Measurements from ENCODE around the gene PDGFRB. TPM values are rescaled to one million over a fixed set of nuclear protein-coding genes. Genes with fewer than 3 reads are reported as not detected.

Gene PDGFRB
- total RNA-seq, 1 experiment from 2014 or later, result 0.63 TPM

DNA sequence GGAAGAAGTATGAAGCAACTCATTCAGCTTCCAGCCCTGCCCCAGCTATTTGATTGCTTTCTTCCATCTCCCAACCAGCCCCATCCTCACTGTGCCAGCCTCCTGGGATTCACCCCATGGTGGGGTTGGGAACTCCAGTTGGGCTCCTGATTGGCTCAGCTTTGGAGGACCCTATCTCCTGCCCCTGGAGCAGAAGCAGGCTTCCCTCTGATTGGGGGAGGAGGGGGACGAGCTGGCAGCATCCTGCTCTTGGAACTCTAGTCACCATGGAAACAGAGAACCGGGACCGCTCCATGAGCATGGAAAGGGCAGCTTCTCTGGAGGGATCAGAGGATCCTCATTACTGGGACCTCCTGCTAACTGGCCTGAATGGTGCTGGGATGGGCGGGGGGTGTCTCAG lies 36.8 kb upstream of the PDGFRB start:
- H3K4me1 Mint-ChIP-seq (ENCODE audit: insufficient read depth, unreplicated experiment), result no peaks in the 10 kb centered on the region
- no peaks in the 10 kb centered on the region for H3K9me3 Mint-ChIP-seq (ENCODE audit: unreplicated experiment)
- intact Hi-C loops (cut with micrococcal nuclease), result no loop called here
- H3K36me3 Mint-ChIP-seq (ENCODE audit: insufficient read depth, unreplicated experiment), result peaks cover 4% of the 10 kb centered on the region
- POLR2A ChIA-PET, result no interaction called here
- BruUV-seq (replicated peaks), result no TSS peak
- no peak overlapping the region for H3K4me3 Mint-ChIP-seq (ENCODE audit: unreplicated experiment)
- no peak for DNase-seq (ENCODE audit: unreplicated experiment)
- CTCF ChIA-PET, result interaction anchor here (0.7 to 2.2 kb wide), 3 partner anchors 13 to 175 kb away, joined by 3 to 9 read pairs (median 3); no protein-coding TSS in a partner anchor
- TF ChIP-seq, protein P1, sequence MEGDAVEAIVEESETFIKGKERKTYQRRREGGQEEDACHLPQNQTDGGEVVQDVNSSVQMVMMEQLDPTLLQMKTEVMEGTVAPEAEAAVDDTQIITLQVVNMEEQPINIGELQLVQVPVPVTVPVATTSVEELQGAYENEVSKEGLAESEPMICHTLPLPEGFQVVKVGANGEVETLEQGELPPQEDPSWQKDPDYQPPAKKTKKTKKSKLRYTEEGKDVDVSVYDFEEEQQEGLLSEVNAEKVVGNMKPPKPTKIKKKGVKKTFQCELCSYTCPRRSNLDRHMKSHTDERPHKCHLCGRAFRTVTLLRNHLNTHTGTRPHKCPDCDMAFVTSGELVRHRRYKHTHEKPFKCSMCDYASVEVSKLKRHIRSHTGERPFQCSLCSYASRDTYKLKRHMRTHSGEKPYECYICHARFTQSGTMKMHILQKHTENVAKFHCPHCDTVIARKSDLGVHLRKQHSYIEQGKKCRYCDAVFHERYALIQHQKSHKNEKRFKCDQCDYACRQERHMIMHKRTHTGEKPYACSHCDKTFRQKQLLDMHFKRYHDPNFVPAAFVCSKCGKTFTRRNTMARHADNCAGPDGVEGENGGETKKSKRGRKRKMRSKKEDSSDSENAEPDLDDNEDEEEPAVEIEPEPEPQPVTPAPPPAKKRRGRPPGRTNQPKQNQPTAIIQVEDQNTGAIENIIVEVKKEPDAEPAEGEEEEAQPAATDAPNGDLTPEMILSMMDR (IDR thresholded peaks at IDR 0.05; ENCODE audit: unreplicated experiment), result no peak
- H3K27me3 Mint-ChIP-seq (ENCODE audit: insufficient read depth, unreplicated experiment), result peaks cover 37% of the 10 kb centered on the region
- no peak overlapping the region for H3K27ac Mint-ChIP-seq (ENCODE audit: low read depth, unreplicated experiment)

DNA sequence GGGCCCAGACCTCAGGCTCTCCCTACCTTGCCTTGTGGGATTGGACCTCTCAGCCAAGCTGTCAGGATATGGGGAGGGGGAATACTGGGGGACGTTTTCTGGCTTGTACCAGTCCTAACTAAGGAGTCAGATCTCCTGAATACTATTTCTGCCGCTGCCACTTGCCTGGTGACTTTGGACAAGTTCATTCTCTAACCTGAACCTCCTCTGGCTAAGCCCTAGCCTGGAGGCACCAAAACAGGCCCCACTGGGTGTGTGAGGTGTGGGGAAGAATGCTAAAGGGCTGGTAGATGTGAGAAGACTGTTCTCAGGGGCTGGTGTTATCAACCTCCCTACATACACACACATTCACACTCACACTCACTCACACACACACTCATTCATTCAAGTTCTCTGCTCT lies 35.3 kb upstream of the PDGFRB start:
- Mint-ChIP-seq H3K27ac (ENCODE audit: low read depth, unreplicated experiment) (no peak overlapping the region), H3K27me3 (ENCODE audit: insufficient read depth, unreplicated experiment) (peaks cover 41% of the 10 kb centered on the region), H3K9me3 (ENCODE audit: unreplicated experiment) (no peaks in the 10 kb centered on the region), H3K4me1 (ENCODE audit: insufficient read depth, unreplicated experiment) (no peaks in the 10 kb centered on the region), H3K4me3 (ENCODE audit: unreplicated experiment) (no peak overlapping the region), H3K36me3 (ENCODE audit: insufficient read depth, unreplicated experiment) (peaks cover 4% of the 10 kb centered on the region)
- CTCF ChIA-PET, result interaction anchor here (0.6 kb wide), 1 partner anchor 156 kb away, joined by 3 read pairs; no protein-coding TSS in a partner anchor
- TF ChIP-seq, protein P1 (IDR thresholded peaks at IDR 0.05; ENCODE audit: unreplicated experiment), result no peak
- intact Hi-C loops (cut with micrococcal nuclease), result no loop called here
- no TSS peak for BruUV-seq (replicated peaks)
- POLR2A ChIA-PET, result no interaction called here
- no peak for DNase-seq (ENCODE audit: unreplicated experiment)

DNA sequence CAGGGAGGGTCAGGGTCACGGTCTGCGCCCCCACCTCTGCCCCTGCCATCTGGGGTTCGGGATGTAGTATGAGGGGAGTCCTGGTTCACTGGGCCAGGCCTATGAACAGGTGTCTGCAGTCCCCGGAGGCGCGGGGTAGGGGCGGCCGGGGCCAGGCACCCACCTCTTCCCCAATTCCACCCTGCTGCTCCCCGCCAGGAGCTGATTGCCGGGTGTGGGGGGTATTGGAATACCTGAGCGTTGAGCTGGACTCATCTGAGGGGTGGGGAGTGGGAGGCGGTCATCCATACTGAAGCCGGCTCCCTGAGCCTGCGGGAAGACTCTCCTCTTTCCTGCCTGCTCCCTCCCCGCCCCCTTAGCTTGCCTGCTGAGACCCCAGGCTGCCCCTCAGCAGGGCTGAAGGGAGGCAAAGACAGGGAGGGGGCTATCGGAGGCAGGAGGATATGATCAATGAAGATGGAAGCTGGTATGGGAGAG lies 34.9 kb upstream of the PDGFRB start:
- TF ChIP-seq, protein P1 (IDR thresholded peaks at IDR 0.05; ENCODE audit: unreplicated experiment), result no peak
- ChIA-PET CTCF (interaction anchor here (0.6 kb wide), 1 partner anchor 156 kb away, joined by 3 read pairs; no protein-coding TSS in a partner anchor), POLR2A (no interaction called here)
- intact Hi-C loops (cut with micrococcal nuclease), result no loop called here
- Mint-ChIP-seq H3K27ac (ENCODE audit: low read depth, unreplicated experiment) (no peak overlapping the region), H3K27me3 (ENCODE audit: insufficient read depth, unreplicated experiment) (peaks cover 41% of the 10 kb centered on the region), H3K4me1 (ENCODE audit: insufficient read depth, unreplicated experiment) (no peaks in the 10 kb centered on the region), H3K9me3 (ENCODE audit: unreplicated experiment) (no peaks in the 10 kb centered on the region), H3K4me3 (ENCODE audit: unreplicated experiment) (no peak overlapping the region), H3K36me3 (ENCODE audit: insufficient read depth, unreplicated experiment) (peaks cover 4% of the 10 kb centered on the region)
- no peak for DNase-seq (ENCODE audit: unreplicated experiment)
- no TSS peak for BruUV-seq (replicated peaks)

DNA sequence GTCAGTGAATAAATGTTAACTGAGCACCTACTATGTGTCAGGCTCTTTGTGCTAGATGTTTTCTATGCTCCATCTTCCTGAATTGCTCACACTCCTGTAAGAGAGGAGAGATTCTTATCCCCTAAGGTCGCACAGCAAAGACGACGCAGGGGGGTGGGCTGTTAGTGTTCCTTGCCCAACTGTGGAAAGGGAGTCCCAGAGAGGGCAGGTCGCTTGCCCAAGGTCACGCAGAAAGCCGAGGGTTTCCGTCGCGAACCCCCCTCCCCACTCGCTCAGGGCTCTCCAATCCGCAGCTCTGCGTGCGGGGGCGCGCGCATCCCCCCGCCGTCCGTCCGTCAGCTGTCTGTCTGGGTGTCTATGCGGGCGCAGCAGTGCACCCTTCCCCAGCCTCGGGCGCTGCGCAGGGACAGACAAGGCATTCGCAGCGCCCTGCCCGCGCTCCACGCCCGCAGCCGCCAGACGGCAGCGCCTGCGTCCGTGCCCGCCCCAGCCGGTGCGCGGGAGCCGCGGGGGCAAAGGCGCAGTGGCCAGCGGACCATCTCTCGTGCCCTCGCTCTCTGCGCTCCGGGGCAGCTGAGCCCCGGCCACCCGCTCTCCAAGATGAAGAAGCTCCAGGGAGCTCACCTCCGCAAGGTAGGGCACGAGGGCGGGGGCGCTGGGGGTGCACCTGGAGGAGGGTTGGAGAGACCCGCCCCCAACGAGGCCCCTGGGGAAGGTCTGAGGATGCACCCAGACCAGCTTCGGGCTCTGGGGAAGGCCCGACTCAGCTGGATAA lies 34.3 kb upstream of the PDGFRB start, which contains the start of gene SLC6A7:
TSS of gene SLC6A7 (plus strand) at position 335 of the 775 bp plus-strand sequence. CDS start at position 601, 266 bp downstream.
- TF ChIP-seq, protein P1 (IDR thresholded peaks at IDR 0.05; ENCODE audit: unreplicated experiment), result no peak
- BruUV-seq (replicated peaks), result no TSS peak
- Mint-ChIP-seq H3K27me3 (ENCODE audit: insufficient read depth, unreplicated experiment) (peaks cover 41% of the 10 kb centered on the region), H3K36me3 (ENCODE audit: insufficient read depth, unreplicated experiment) (peaks cover 4% of the 10 kb centered on the region), H3K4me1 (ENCODE audit: insufficient read depth, unreplicated experiment) (no peaks in the 10 kb centered on the region), H3K4me3 (ENCODE audit: unreplicated experiment) (no peak within 1 kb of the TSS), H3K27ac (ENCODE audit: low read depth, unreplicated experiment) (no peak within 1 kb of the TSS), H3K9me3 (ENCODE audit: unreplicated experiment) (no peaks in the 10 kb centered on the region)
- POLR2A ChIA-PET, result no interaction called here
- DNase-seq (ENCODE audit: unreplicated experiment), result no peak
- intact Hi-C loops (cut with micrococcal nuclease), result no loop called here
- CTCF ChIA-PET, result no interaction called here

Data from MCF 10A (cell line).